ENCODE measurements around the gene MAGOHB. TPM values are rescaled to one million over a fixed set of nuclear protein-coding genes. Genes with fewer than 3 reads are reported as not detected.

MAGOHB gene
- total RNA-seq, 3 donors from 2014 or later: 10.9 to 34.1 (median 17.4) TPM

GRCh38 chr12:10645910-10646309 lies 32.5 kb upstream of the MAGOHB start:
- intact Hi-C loops (cut with DNase I; ENCODE audit: low total_unique reads): no loop called here
- DNase-seq (ENCODE audit: low spot score in 2 of 2): no peak
- H3K4me1 ChIP-seq: no peaks in the 10 kb centered on the region
- H3K27me3 ChIP-seq: no peaks in the 10 kb centered on the region
- H3K36me3 ChIP-seq: no peaks in the 10 kb centered on the region
- TF ChIP-seq POLR2A (IDR thresholded peaks at IDR 0.05) (no peak), POLR2AphosphoS5 (IDR thresholded peaks at IDR 0.05) (no peak), CTCF (IDR thresholded peaks at IDR 0.05) (no peak)
- H3K4me3 ChIP-seq: no peak overlapping the region
- H3K9me3 ChIP-seq: peaks cover 6 to 12% of the 10 kb centered on the region in 2 donors
- no peak overlapping the region for H3K27ac ChIP-seq

- Histone ChIP-seq H3K27me3 (no peaks in the 10 kb centered on the region), H3K27ac (no peak overlapping the region), H3K9me3 (peaks cover 6 to 8% of the 10 kb centered on the region in 2 donors), H3K4me3 (no peak overlapping the region), H3K4me1 (no peaks in the 10 kb centered on the region), H3K36me3 (no peaks in the 10 kb centered on the region)
- no peak for DNase-seq (ENCODE audit: low spot score in 2 of 2)
- intact Hi-C loops (cut with DNase I; ENCODE audit: low total_unique reads): no loop called here
- TF ChIP-seq POLR2AphosphoS5 (IDR thresholded peaks at IDR 0.05): no peak
- no peak for TF ChIP-seq POLR2A (IDR thresholded peaks at IDR 0.05)
- no peak for TF ChIP-seq CTCF (IDR thresholded peaks at IDR 0.05)
Observed at GRCh38 chr12:10641735-10642500, 28.5 kb upstream of the MAGOHB start.

- H3K27me3 ChIP-seq: no peaks in the 10 kb centered on the region
- H3K4me3 ChIP-seq: no peak overlapping the region
- intact Hi-C loops (cut with DNase I; ENCODE audit: low total_unique reads): no loop called here
- H3K36me3 ChIP-seq: no peaks in the 10 kb centered on the region
- H3K4me1 ChIP-seq: no peaks in the 10 kb centered on the region
- no peak for TF ChIP-seq POLR2AphosphoS5 (IDR thresholded peaks at IDR 0.05)
- no peaks in the 10 kb centered on the region for H3K9me3 ChIP-seq
- DNase-seq (ENCODE audit: low spot score in 2 of 2): no peak
- no peak overlapping the region for H3K27ac ChIP-seq
Observed at GRCh38 chr12:10638728-10639127, 25.3 kb upstream of the MAGOHB start.

- Histone ChIP-seq H3K9me3 (no peaks in the 10 kb centered on the region), H3K4me1 (no peaks in the 10 kb centered on the region), H3K4me3 (peak overlapping the region in 1 of 3 donors; percentile 2), H3K27me3 (no peaks in the 10 kb centered on the region), H3K27ac (peak overlapping the region; percentile 34 to 77), H3K36me3 (no peaks in the 10 kb centered on the region)
- DNase-seq (ENCODE audit: low spot score in 2 of 2): no peak
- intact Hi-C loops (cut with DNase I; ENCODE audit: low total_unique reads): no loop called here
- TF ChIP-seq CTCF (IDR thresholded peaks at IDR 0.05) (no peak), POLR2AphosphoS5 (IDR thresholded peaks at IDR 0.05) (no peak), POLR2A (IDR thresholded peaks at IDR 0.05) (no peak)
Observed at GRCh38 chr12:10636611-10637010, 23.2 kb upstream of the MAGOHB start.

- Histone ChIP-seq H3K27ac (peak overlapping the region; percentile 34 to 77), H3K4me1 (no peaks in the 10 kb centered on the region), H3K36me3 (no peaks in the 10 kb centered on the region), H3K9me3 (no peaks in the 10 kb centered on the region), H3K27me3 (no peaks in the 10 kb centered on the region), H3K4me3 (peak overlapping the region in 1 of 3 donors; percentile 2)
- no peak for TF ChIP-seq POLR2AphosphoS5 (IDR thresholded peaks at IDR 0.05)
- TF ChIP-seq POLR2A (IDR thresholded peaks at IDR 0.05): no peak
- TF ChIP-seq CTCF (IDR thresholded peaks at IDR 0.05): no peak
- DNase-seq (ENCODE audit: low spot score in 2 of 2): no peak
- intact Hi-C loops (cut with DNase I; ENCODE audit: low total_unique reads): no loop called here
Observed at GRCh38 chr12:10636124-10636523, 22.7 kb upstream of the MAGOHB start.
